ENCODE measurements around the gene RITA1. TPM values are rescaled to one million over a fixed set of nuclear protein-coding genes. Genes with fewer than 3 reads are reported as not detected.

Gene RITA1
- total RNA-seq, 3 donors from 2014 or later: 13.0 to 17.0 (median 14.9) TPM

GRCh38 chr12:113157218-113157859 is 28.2 kb upstream of the RITA1 start:
- Histone ChIP-seq H3K4me3 (no peak overlapping the region), H3K4me1 (ENCODE audit: low read depth) (peaks cover 23% of the 10 kb centered on the region), H3K36me3 (ENCODE audit: low read depth) (no peaks in the 10 kb centered on the region), H3K9me3 (no peaks in the 10 kb centered on the region)
- no peak for DNase-seq
- intact Hi-C loops (cut with DNase I, micrococcal nuclease): loop anchor here in 1 of 2 donors (10.0 kb wide), 1 partner anchor 103 kb away; the partner anchor contains the start of gene DTX1
- no peak for TF ChIP-seq CTCF (IDR thresholded peaks at IDR 0.05)
- no peak for ATAC-seq

- ATAC-seq: no peak
- peaks cover 10% of the 10 kb centered on the region for H3K4me1 ChIP-seq (ENCODE audit: low read depth)
- no peak overlapping the region for H3K4me3 ChIP-seq
- DNase-seq: no peak
- H3K36me3 ChIP-seq (ENCODE audit: low read depth): no peaks in the 10 kb centered on the region
- intact Hi-C loops (cut with DNase I, micrococcal nuclease): loop anchor here in 1 of 2 donors (10.0 kb wide), 1 partner anchor 104 kb away; the partner anchor contains the start of gene DTX1
- no peak for TF ChIP-seq CTCF (IDR thresholded peaks at IDR 0.05)
- no peaks in the 10 kb centered on the region for H3K9me3 ChIP-seq
Measured at GRCh38 chr12:113158439-113159203, 26.9 kb upstream of the RITA1 start.

GRCh38 chr12:113159937-113160336 is 25.6 kb upstream of the RITA1 start:
- no peaks in the 10 kb centered on the region for H3K36me3 ChIP-seq (ENCODE audit: low read depth)
- intact Hi-C loops (cut with DNase I, micrococcal nuclease): loop anchor here in 1 of 2 donors (10.0 kb wide), 1 partner anchor 105 kb away; the partner anchor contains the start of gene DTX1

GRCh38 chr12:113161415-113162016 is 24.0 kb upstream of the RITA1 start:
- TF ChIP-seq CTCF (IDR thresholded peaks at IDR 0.05): no peak
- intact Hi-C loops (cut with DNase I, micrococcal nuclease): no loop called here
- Histone ChIP-seq H3K36me3 (ENCODE audit: low read depth) (no peaks in the 10 kb centered on the region), H3K4me1 (ENCODE audit: low read depth) (no peaks in the 10 kb centered on the region), H3K4me3 (no peak overlapping the region), H3K9me3 (no peaks in the 10 kb centered on the region)
- peak; percentile 9 for ATAC-seq
- DNase-seq: no peak

More at GRCh38 chr12:113159937-113160336, 25.6 kb upstream of the RITA1 start:
- no peaks in the 10 kb centered on the region for H3K9me3 ChIP-seq
- no peak for ATAC-seq
- TF ChIP-seq CTCF (IDR thresholded peaks at IDR 0.05): no peak
- no peak overlapping the region for H3K4me3 ChIP-seq
- H3K4me1 ChIP-seq (ENCODE audit: low read depth): peaks cover under 1% of the 10 kb centered on the region
- DNase-seq: no peak

- no peak for TF ChIP-seq CTCF (IDR thresholded peaks at IDR 0.05)
- intact Hi-C loops (cut with DNase I, micrococcal nuclease): no loop called here
- ATAC-seq (no peak), DNase-seq (no peak)
- H3K9me3 ChIP-seq: no peaks in the 10 kb centered on the region
- H3K36me3 ChIP-seq (ENCODE audit: low read depth): no peaks in the 10 kb centered on the region
- no peak overlapping the region for H3K4me3 ChIP-seq
- H3K4me1 ChIP-seq (ENCODE audit: low read depth): no peaks in the 10 kb centered on the region
Measured at GRCh38 chr12:113162102-113163029, 23.2 kb upstream of the RITA1 start.
